HG02571 (cell line): ENCODE measurements around the gene KCNH3.
"Not testable (repeated sequence)": the region's sequence is repeated elsewhere in the genome, so short reads cannot be mapped to it uniquely, and the experiment has no call there.

Experiments
- ATAC-seq: cut with Tn5 transposase; IDR thresholded peaks from one replicate; pipeline ENCODE4 v1.9.1; 2021; ENCODE audit warnings: mild to moderate bottlenecking, moderate library complexity; ENCODE audit not compliant: unreplicated experiment

Gene KCNH3

GRCh38 chr12:49582850-49583249, 44.0 kb downstream of the KCNH3 start:
- ATAC-seq, result no peak

- ATAC-seq, result no peak
Measured at GRCh38 chr12:49583366-49584094, 44.7 kb downstream of the KCNH3 start.

- ATAC-seq, result no peak
Measured at GRCh38 chr12:49584591-49584990, 45.8 kb downstream of the KCNH3 start.

GRCh38 chr12:49585477-49586459, 46.9 kb downstream of the KCNH3 start:
- ATAC-seq, result no peak

GRCh38 chr12:49587174-49587908, 48.5 kb downstream of the KCNH3 start:
- ATAC-seq, result no peak

GRCh38 chr12:49588281-49588680, 49.5 kb downstream of the KCNH3 start:
- no peak for ATAC-seq

- ATAC-seq, result no peak
Measured at GRCh38 chr12:49588721-49589516, 50.1 kb downstream of the KCNH3 start.

GRCh38 chr12:49598527-49598926, 59.7 kb downstream of the KCNH3 start:
- no peak for ATAC-seq

- no peak for ATAC-seq
Measured at GRCh38 chr12:49599961-49600360, 61.1 kb downstream of the KCNH3 start.

- no peak for ATAC-seq
Measured at GRCh38 chr12:49603721-49604120, 64.9 kb downstream of the KCNH3 start.

GRCh38 chr12:49604856-49605255, 66.0 kb downstream of the KCNH3 start:
- ATAC-seq, result no peak

GRCh38 chr12:49605539-49605938, 66.7 kb downstream of the KCNH3 start, which contains the start of gene FAM186B:
Gene FAM186B, minus strand, starts transcription at chr12:49605639. Its CDS starts 162 bp downstream, at chr12:49605477.
- ATAC-seq, result not testable (repeated sequence)
